Peyer's patch (tissue), 4 donors: ENCODE results near the gene SLC26A3.

Source experiments
- POLR2A ChIP-seq, 2 donors: fragments of 450-650 bp; IDR thresholded peaks; one replicate each; pipeline ENCODE4 v1.5.1; 2017; ENCODE audit warnings: antibody characterized with exemption in 2 of 2, mild to moderate bottlenecking in 2 of 2, moderate library complexity in 2 of 2
- TF ChIP-seq, protein P1 (sequence below), 6 experiments: fragments of 450-650 bp in 4 of 6; fragments of 200-600 bp in 2 of 6; sonication (generic) in 1 of 6; IDR thresholded peaks; one replicate each; pipeline ENCODE4 v1.5.1; 2017 to 2019; ENCODE audit warnings: antibody characterized with exemption in 6 of 6, mild to moderate bottlenecking in 3 of 6, moderate library complexity in 1 of 6

DNA sequence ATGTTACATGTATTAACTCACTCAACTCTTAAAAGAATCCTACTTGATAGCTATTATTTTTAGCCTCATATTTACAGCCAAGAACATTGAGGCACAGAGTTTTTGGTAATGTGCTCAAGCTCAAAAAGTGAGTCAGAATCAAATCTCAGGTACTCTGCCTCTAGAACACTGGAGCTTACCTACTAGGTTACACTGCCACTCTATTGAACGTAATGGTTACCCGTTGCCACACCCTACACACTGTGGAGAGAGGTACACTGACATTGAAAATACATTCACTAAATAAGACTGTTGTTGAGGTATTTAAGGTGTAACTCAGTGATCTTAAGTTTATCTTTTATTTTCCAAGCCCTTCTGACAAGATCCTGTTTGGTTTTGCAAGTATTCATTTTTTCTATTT, 17.9 kb downstream of the SLC26A3 start:
- TF ChIP-seq, protein P1, sequence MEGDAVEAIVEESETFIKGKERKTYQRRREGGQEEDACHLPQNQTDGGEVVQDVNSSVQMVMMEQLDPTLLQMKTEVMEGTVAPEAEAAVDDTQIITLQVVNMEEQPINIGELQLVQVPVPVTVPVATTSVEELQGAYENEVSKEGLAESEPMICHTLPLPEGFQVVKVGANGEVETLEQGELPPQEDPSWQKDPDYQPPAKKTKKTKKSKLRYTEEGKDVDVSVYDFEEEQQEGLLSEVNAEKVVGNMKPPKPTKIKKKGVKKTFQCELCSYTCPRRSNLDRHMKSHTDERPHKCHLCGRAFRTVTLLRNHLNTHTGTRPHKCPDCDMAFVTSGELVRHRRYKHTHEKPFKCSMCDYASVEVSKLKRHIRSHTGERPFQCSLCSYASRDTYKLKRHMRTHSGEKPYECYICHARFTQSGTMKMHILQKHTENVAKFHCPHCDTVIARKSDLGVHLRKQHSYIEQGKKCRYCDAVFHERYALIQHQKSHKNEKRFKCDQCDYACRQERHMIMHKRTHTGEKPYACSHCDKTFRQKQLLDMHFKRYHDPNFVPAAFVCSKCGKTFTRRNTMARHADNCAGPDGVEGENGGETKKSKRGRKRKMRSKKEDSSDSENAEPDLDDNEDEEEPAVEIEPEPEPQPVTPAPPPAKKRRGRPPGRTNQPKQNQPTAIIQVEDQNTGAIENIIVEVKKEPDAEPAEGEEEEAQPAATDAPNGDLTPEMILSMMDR (IDR thresholded peaks at IDR 0.05) = no peak
- no peak for TF ChIP-seq POLR2A (IDR thresholded peaks at IDR 0.05)
